Ishikawa (cell line): Measurements from ENCODE around the gene RTEL1.

ENCODE experiments used
- CEBPB ChIP-seq: IDR thresholded peaks from 2 replicates; pipeline ENCODE4 v1.6.1; 2012
- CREB1 ChIP-seq: IDR thresholded peaks from 2 replicates; pipeline ENCODE4 v1.6.1; 2012; ENCODE audit warnings: low read depth
- EGR1 ChIP-seq: IDR thresholded peaks from 2 replicates; pipeline ENCODE4 v1.6.1; 2012
- EP300 ChIP-seq: IDR thresholded peaks from 2 replicates; pipeline ENCODE4 v1.6.1; 2012; ENCODE audit warnings: borderline replicate concordance
- FOXM1 ChIP-seq: IDR thresholded peaks from 2 replicates; pipeline ENCODE4 v1.6.1; 2012; ENCODE audit warnings: low read depth, borderline replicate concordance
- RAD21 ChIP-seq: IDR thresholded peaks from 2 replicates; pipeline ENCODE4 v1.6.1; 2012; ENCODE audit warnings: low read depth
- TAF1 ChIP-seq: IDR thresholded peaks from 2 replicates; pipeline ENCODE4 v1.6.1; 2012; ENCODE audit warnings: low read depth, mild to moderate bottlenecking
- YY1 ChIP-seq: IDR thresholded peaks from 2 replicates; pipeline ENCODE4 v1.6.1; 2012; ENCODE audit warnings: low read depth
- TF ChIP-seq, protein P1 (sequence below): IDR thresholded peaks from 2 replicates; pipeline ENCODE4 v1.6.1; 2012; ENCODE audit warnings: low read depth, mild to moderate bottlenecking
- TF ChIP-seq, protein P2 (sequence below): IDR thresholded peaks from 2 replicates; pipeline ENCODE4 v1.6.1; 2012
- TF ChIP-seq, protein P3 (sequence below): IDR thresholded peaks from 2 replicates; pipeline ENCODE4 v1.6.1; 2012

DNA sequence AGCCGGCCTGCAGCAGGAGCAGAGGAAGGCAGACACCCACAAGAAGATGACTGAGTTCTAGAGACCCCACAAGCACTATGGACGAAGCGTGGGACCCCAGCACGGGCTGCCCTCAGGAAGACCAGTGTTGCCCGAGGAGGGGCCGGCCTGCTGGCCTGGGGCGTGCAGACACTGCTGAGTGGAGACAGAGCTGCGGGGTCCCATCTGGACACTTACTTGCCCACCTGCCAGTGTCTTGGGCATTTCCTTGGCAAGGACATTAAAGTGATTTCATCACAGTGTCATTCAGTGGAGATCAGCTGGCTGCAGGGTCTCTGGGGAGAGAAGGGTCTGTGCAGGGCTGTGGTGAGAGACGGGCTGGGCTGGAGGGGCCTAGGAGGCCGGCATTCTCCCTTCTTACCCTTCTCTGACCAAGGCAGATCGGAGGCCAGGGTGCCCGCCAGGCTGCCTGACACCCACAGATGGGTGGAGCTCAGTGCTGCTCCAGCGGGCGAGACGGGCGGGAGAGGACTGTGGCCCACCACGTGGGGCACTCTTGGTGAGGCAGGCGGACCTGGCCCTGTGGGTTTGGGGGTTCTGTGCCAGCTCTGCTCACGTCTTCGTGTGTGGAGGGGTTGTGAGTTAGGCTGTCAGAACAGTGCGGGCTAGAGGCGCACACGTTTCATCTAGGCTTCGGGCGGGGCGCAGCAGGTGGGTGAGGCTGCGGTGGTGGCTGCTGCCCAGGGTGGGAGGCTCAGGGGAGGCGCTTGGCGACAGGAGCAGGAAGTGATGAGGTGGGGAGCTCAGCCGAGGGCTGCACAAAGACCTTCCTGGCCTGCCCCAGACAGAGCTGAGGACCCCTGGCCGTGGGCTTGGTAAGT lies 78.0 kb downstream of the RTEL1 start, which contains the start of gene LIME1:
- TF ChIP-seq EP300: no peak
- TF ChIP-seq EGR1: no peak
- TF ChIP-seq, protein P1, sequence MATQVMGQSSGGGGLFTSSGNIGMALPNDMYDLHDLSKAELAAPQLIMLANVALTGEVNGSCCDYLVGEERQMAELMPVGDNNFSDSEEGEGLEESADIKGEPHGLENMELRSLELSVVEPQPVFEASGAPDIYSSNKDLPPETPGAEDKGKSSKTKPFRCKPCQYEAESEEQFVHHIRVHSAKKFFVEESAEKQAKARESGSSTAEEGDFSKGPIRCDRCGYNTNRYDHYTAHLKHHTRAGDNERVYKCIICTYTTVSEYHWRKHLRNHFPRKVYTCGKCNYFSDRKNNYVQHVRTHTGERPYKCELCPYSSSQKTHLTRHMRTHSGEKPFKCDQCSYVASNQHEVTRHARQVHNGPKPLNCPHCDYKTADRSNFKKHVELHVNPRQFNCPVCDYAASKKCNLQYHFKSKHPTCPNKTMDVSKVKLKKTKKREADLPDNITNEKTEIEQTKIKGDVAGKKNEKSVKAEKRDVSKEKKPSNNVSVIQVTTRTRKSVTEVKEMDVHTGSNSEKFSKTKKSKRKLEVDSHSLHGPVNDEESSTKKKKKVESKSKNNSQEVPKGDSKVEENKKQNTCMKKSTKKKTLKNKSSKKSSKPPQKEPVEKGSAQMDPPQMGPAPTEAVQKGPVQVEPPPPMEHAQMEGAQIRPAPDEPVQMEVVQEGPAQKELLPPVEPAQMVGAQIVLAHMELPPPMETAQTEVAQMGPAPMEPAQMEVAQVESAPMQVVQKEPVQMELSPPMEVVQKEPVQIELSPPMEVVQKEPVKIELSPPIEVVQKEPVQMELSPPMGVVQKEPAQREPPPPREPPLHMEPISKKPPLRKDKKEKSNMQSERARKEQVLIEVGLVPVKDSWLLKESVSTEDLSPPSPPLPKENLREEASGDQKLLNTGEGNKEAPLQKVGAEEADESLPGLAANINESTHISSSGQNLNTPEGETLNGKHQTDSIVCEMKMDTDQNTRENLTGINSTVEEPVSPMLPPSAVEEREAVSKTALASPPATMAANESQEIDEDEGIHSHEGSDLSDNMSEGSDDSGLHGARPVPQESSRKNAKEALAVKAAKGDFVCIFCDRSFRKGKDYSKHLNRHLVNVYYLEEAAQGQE: no peak
- TF ChIP-seq RAD21: no peak
- no peak for TF ChIP-seq CEBPB
- no peak for TF ChIP-seq CREB1
- no peak for TF ChIP-seq FOXM1
- TF ChIP-seq, protein P2, sequence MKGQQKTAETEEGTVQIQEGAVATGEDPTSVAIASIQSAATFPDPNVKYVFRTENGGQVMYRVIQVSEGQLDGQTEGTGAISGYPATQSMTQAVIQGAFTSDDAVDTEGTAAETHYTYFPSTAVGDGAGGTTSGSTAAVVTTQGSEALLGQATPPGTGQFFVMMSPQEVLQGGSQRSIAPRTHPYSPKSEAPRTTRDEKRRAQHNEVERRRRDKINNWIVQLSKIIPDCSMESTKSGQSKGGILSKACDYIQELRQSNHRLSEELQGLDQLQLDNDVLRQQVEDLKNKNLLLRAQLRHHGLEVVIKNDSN: no peak
- TF ChIP-seq, protein P3, sequence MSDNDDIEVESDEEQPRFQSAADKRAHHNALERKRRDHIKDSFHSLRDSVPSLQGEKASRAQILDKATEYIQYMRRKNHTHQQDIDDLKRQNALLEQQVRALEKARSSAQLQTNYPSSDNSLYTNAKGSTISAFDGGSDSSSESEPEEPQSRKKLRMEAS: no peak
- TF ChIP-seq TAF1: no peak
- no peak for TF ChIP-seq YY1
